Lung (tissue), 12 donors: ENCODE measurements around the gene CD22. TPM values are rescaled to one million over a fixed set of nuclear protein-coding genes. Genes with fewer than 3 reads are reported as not detected.

Experiments used
- ATAC-seq: fragments of 200-7000 bp; cut with Tn5 transposase; one replicate; pipeline ENCODE4 v1.9.1; 2020; ENCODE audit warnings: moderate number of reproducible peaks; ENCODE audit not compliant: insufficient read depth, low FRiP score
- DNase-seq, 3 donors: peaks; one replicate each; pipeline ENCODE4 v3.0.0-alpha.2; 2013 to 2017
- H3K27ac ChIP-seq, 2 donors: one replicate each; pipeline ENCODE4 v1.5.1; 2013; ENCODE audit warnings: mild to moderate bottlenecking in 2 of 2, moderate library complexity in 2 of 2, control low read depth in 1 of 2, inconsistent platforms in 1 of 2, low read depth in 1 of 2, low read length in 1 of 2
- H3K27me3 ChIP-seq, 3 donors: one replicate each; pipeline ENCODE4 v1.5.1; 2013; ENCODE audit warnings: low read length in 2 of 3; ENCODE audit not compliant: control insufficient read depth in 3 of 3, insufficient read depth in 3 of 3
- H3K36me3 ChIP-seq, 4 donors: one replicate each; pipeline ENCODE4 v1.5.1; 2013; ENCODE audit warnings: low read length in 4 of 4, mild to moderate bottlenecking in 1 of 4, moderate library complexity in 1 of 4; ENCODE audit not compliant: control insufficient read depth in 4 of 4, insufficient read depth in 4 of 4
- H3K4me1 ChIP-seq, 5 donors: one replicate each; pipeline ENCODE4 v1.5.1; 2013; ENCODE audit warnings: low read length in 5 of 5, mild to moderate bottlenecking in 2 of 5, moderate library complexity in 1 of 5; ENCODE audit not compliant: control insufficient read depth in 5 of 5, insufficient read depth in 5 of 5
- H3K4me3 ChIP-seq: one replicate; pipeline ENCODE4 v1.5.1; 2013; ENCODE audit warnings: mild to moderate bottlenecking, control low read depth, moderate library complexity
- H3K9ac ChIP-seq, 2 donors: one replicate each; pipeline ENCODE4 v1.5.1; 2013; ENCODE audit warnings: low read length in 2 of 2, control low read depth in 1 of 2; ENCODE audit not compliant: insufficient read depth in 1 of 2
- H3K9me3 ChIP-seq, 4 donors: one replicate each; pipeline ENCODE4 v1.5.1; 2013; ENCODE audit warnings: low read length in 3 of 4, mild to moderate bottlenecking in 1 of 4, moderate library complexity in 1 of 4; ENCODE audit not compliant: control insufficient read depth in 4 of 4, insufficient read depth in 3 of 4
- CTCF ChIP-seq: IDR thresholded peaks from 2 replicates; pipeline ENCODE4 v1.5.1; 2012; ENCODE audit warnings: mild to moderate bottlenecking; ENCODE audit errors: control extremely low read depth, extremely low read depth
- WGBS, 2 donors: extraction: QIAGEN DNeasy Blood & Tissue Kit; methylation state at CpG; one replicate each; pipeline ENCODE4 v1.1.7; 2013; 5-methylcytosine and 5-hydroxymethylcytosine counted together
- polyA plus RNA-seq, 2 donors: library from polyadenylated mRNA; stranded (reverse); fragments of 200-250 nt; gene quantifications; one replicate each; pipeline ENCODE4 v1.2.1, GENCODE V29; 2013
- total RNA-seq, 2 donors: library from RNA; depleted of rRNA in 1 of 2; stranded (reverse); fragments of >200 nt in 1 of 2; gene quantifications; one replicate each; pipeline ENCODE4 v1.2.1, GENCODE V29; 2014 to 2021
- donor health status: control.
- donor health status: control.
- donor health status: Bipolar disorder and iron deficiency.
- donor health status: healthy.
- donor health status: DM: yes; HTN: yes; CAD: no.

Gene CD22
- total and polyA plus RNA-seq, 4 donors: 4.7 to 53.8 (median 30.7) TPM

- ATAC-seq (no peak), DNase-seq (no peak)
- 96 to 98% methylated on average over 2 of the region's 2 CpGs for WGBS, 2 donors
- H3K27ac ChIP-seq: no peak overlapping the region
- no peak for TF ChIP-seq CTCF
- peaks cover 0 to 14% (median 0%) of the 10 kb centered on the region in 4 donors for H3K9me3 ChIP-seq
- H3K36me3 ChIP-seq: peaks cover 0 to 2% (median 0%) of the 10 kb centered on the region in 4 donors
- peaks cover 0 to 3% (median 0%) of the 10 kb centered on the region in 5 donors for H3K4me1 ChIP-seq
- H3K4me3 ChIP-seq: no peak overlapping the region
- no peaks in the 10 kb centered on the region for H3K27me3 ChIP-seq
- no peak overlapping the region for H3K9ac ChIP-seq
Observed at GRCh38 chr19:35301961-35302360, 27.0 kb upstream of the CD22 start.

- DNase-seq: no peak
- Histone ChIP-seq H3K36me3 (no peaks in the 10 kb centered on the region), H3K27me3 (no peaks in the 10 kb centered on the region)
Observed at GRCh38 chr19:35302446-35302845, 26.5 kb upstream of the CD22 start.

GRCh38 chr19:35303357-35303915 lies 25.6 kb upstream of the CD22 start:
- TF ChIP-seq CTCF: no peak
- H3K4me1 ChIP-seq: peaks cover 0 to 18% (median 11%) of the 10 kb centered on the region in 5 donors
- peaks cover 0 to 4% (median 0%) of the 10 kb centered on the region in 4 donors for H3K9me3 ChIP-seq
- WGBS, 2 donors: 71 to 84% methylated on average over 6 of the region's 6 CpGs
- ATAC-seq (no peak), DNase-seq (no peak)
- no peak overlapping the region for H3K9ac ChIP-seq
- no peaks in the 10 kb centered on the region for H3K36me3 ChIP-seq
- no peaks in the 10 kb centered on the region for H3K27me3 ChIP-seq
- H3K4me3 ChIP-seq: no peak overlapping the region
- no peak overlapping the region for H3K27ac ChIP-seq

More at GRCh38 chr19:35302446-35302845, 26.5 kb upstream of the CD22 start:
- no peak for TF ChIP-seq CTCF
- Histone ChIP-seq H3K4me3 (no peak overlapping the region), H3K9ac (no peak overlapping the region), H3K9me3 (peaks cover 0 to 10% (median 0%) of the 10 kb centered on the region in 4 donors), H3K4me1 (peaks cover 0 to 8% (median 4%) of the 10 kb centered on the region in 5 donors), H3K27ac (no peak overlapping the region)
- ATAC-seq: no peak
- 86 to 91% methylated on average over 16 of the region's 16 CpGs for WGBS, 2 donors

GRCh38 chr19:35304036-35304435 lies 25.0 kb upstream of the CD22 start:
- DNase-seq: no peak
- no peak for TF ChIP-seq CTCF

More at GRCh38 chr19:35304036-35304435, 25.0 kb upstream of the CD22 start:
- WGBS, 2 donors: 82 to 88% methylated on average over 11 of the region's 11 CpGs
- peaks cover 0 to 1% (median 0%) of the 10 kb centered on the region in 4 donors for H3K9me3 ChIP-seq
- no peak overlapping the region for H3K9ac ChIP-seq
- no peak overlapping the region for H3K4me3 ChIP-seq
- no peak for ATAC-seq
- H3K36me3 ChIP-seq: no peaks in the 10 kb centered on the region
- no peak overlapping the region for H3K27ac ChIP-seq
- no peaks in the 10 kb centered on the region for H3K27me3 ChIP-seq
- H3K4me1 ChIP-seq: peaks cover 0 to 24% (median 17%) of the 10 kb centered on the region in 5 donors
